ENCODE results near the gene SPATS2L. TPM values are rescaled to one million over a fixed set of nuclear protein-coding genes. Genes with fewer than 3 reads are reported as not detected.

Gene SPATS2L
- total RNA-seq, 1 donor from 2014 or later = 77.3 TPM

DNA sequence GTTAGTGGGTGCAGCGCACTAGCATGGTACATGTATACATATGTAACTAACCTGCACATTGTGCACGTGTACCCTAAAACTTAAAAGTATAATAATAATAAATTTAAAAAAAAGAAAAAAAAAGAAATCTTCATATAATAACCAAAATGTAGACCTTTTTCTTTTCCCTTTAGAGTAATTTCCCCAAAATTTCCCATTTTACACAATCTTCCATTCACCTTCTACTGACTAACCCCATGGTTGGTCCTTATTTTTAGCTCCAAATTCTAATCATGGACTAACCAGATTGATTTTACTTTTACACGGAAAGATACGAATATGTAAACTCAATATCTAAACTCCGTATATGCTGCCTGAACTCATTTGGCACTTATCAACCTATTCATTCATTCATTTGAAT, 195.7 kb downstream of the SPATS2L start:
- Histone ChIP-seq H3K27me3 (ENCODE audit: control insufficient read depth, insufficient read depth, low read length) (no peaks in the 10 kb centered on the region), H3K4me3 (ENCODE audit: low read depth, low read length) (no peak overlapping the region), H3K36me3 (ENCODE audit: control insufficient read depth, insufficient read depth, low read length) (peaks cover 1% of the 10 kb centered on the region)
- DNase-seq (ENCODE audit: low read depth) = no peak
- TF ChIP-seq, protein P1, sequence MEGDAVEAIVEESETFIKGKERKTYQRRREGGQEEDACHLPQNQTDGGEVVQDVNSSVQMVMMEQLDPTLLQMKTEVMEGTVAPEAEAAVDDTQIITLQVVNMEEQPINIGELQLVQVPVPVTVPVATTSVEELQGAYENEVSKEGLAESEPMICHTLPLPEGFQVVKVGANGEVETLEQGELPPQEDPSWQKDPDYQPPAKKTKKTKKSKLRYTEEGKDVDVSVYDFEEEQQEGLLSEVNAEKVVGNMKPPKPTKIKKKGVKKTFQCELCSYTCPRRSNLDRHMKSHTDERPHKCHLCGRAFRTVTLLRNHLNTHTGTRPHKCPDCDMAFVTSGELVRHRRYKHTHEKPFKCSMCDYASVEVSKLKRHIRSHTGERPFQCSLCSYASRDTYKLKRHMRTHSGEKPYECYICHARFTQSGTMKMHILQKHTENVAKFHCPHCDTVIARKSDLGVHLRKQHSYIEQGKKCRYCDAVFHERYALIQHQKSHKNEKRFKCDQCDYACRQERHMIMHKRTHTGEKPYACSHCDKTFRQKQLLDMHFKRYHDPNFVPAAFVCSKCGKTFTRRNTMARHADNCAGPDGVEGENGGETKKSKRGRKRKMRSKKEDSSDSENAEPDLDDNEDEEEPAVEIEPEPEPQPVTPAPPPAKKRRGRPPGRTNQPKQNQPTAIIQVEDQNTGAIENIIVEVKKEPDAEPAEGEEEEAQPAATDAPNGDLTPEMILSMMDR (IDR thresholded peaks at IDR 0.05; ENCODE audit: insufficient read depth, low read length, poor library complexity, severe bottlenecking) = no peak

DNA sequence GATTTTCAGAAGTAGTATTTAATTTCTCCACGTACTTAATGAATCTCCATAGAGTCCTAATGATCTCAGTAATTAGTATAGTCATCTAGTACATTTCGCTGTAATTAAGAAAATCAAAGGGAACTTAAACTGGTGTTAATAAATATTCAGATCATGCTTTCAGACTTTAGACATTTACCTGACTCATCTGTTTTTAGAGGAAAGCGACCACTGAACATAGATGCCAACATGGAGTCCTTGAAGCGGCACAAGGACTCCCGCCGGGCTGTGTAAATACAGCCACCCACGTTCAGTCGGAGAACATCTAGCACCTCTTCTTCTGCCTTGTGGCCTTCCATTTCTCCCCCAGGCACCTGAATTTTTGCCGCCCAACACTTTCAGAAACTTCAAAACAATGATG, 200.2 kb downstream of the SPATS2L start:
- H3K27me3 ChIP-seq (ENCODE audit: control insufficient read depth, insufficient read depth, low read length) = no peaks in the 10 kb centered on the region
- H3K4me3 ChIP-seq (ENCODE audit: low read depth, low read length) = no peak overlapping the region
- DNase-seq (ENCODE audit: low read depth) = no peak
- H3K36me3 ChIP-seq (ENCODE audit: control insufficient read depth, insufficient read depth, low read length) = no peaks in the 10 kb centered on the region
- TF ChIP-seq, protein P1 (IDR thresholded peaks at IDR 0.05; ENCODE audit: insufficient read depth, low read length, poor library complexity, severe bottlenecking) = no peak

DNA sequence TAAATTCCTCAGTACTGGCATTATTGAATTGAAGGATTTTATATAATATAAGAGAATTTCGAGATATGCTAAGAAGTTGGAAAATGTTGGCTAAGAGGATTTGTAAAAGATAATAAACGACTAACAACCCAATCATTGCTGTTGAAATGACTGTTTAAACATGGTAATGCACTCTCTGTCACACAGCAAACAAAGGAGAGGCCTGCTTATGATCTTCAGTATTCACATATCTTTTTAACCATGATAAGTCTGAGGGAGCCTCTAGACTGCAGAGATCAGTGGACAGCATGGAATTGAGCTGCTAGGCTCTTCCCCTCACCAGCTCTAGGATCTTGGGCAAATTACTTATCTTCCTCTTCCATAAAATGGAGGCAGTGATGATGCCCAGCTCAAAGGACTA, 200.7 kb downstream of the SPATS2L start:
- H3K4me3 ChIP-seq (ENCODE audit: low read depth, low read length) = no peak overlapping the region
- TF ChIP-seq, protein P1 (IDR thresholded peaks at IDR 0.05; ENCODE audit: insufficient read depth, low read length, poor library complexity, severe bottlenecking) = no peak
- no peaks in the 10 kb centered on the region for H3K36me3 ChIP-seq (ENCODE audit: control insufficient read depth, insufficient read depth, low read length)
- no peaks in the 10 kb centered on the region for H3K27me3 ChIP-seq (ENCODE audit: control insufficient read depth, insufficient read depth, low read length)
- no peak for DNase-seq (ENCODE audit: low read depth)

DNA sequence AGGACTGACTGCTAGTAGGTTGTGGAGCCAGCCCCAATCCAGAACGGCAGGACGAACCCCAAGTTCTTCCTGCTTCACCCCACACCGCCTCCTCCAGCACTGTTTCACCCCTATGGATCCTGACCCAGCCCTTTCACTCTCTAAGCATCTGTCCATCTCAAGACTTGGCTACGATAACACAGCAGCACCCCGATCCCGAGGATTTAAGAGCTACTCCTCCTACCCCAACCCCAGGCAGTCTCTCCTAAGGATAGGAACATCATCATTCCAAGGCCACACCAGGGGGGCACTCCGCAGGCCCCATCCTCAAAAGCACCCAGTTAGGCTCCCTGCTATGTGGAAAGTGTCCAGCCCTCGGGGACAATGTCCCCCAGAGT, 202.7 kb downstream of the SPATS2L start:
- TF ChIP-seq, protein P1 (IDR thresholded peaks at IDR 0.05; ENCODE audit: insufficient read depth, low read length, poor library complexity, severe bottlenecking) = no peak
- no peak for DNase-seq (ENCODE audit: low read depth)
- H3K4me3 ChIP-seq (ENCODE audit: low read depth, low read length) = peak overlapping the region; percentile 81
- H3K36me3 ChIP-seq (ENCODE audit: control insufficient read depth, insufficient read depth, low read length) = no peaks in the 10 kb centered on the region
- peaks cover 2% of the 10 kb centered on the region for H3K27me3 ChIP-seq (ENCODE audit: control insufficient read depth, insufficient read depth, low read length)

DNA sequence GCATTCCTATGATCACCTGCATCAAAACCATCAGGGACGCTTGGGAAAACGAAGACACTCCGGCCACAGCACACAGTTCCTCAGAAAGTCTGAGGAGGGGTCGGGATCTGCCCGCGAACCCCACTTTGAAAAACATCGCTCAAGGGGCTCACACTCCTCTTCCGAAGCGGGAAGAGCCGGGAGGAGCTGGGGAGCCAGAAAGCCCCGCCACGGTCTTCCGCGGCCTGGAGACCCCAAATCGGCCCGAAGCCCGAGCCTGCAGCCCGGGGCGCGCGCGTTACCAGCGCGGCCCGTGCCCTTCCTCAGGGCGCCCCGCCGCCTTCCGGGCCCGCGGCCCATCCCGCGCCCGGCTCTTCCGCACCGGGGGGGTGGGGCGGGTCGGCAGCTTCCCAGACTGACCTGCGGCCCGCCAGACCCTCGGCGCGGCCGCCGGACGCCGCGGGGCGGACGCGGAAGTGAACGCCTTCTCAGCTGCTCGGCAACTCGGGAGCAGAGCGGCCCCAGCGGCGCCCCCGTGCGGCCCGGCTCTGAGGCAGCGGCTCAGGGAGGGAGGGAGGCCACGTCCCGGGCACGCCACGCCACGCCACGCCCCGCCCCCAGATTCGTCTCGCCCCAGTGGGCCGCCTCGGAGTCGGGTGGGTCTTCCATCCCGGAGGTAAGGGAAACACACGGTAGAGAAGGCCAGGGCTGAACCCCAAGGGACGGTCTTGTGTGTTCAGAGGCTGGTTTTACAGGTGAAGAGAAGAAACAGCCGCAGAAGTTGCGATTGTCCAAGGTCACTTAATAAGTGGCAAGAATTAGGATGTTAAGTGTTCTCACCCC, 203.3 kb downstream of the SPATS2L start, which contains the start of gene KCTD18:
Gene KCTD18 (minus strand): TSS at position 457 of the 822 bp plus-strand sequence. CDS start 3,052 bp downstream, outside the sequence.
- H3K36me3 ChIP-seq (ENCODE audit: control insufficient read depth, insufficient read depth, low read length) = no peaks in the 10 kb centered on the region
- DNase-seq (ENCODE audit: low read depth) = peak; percentile 50
- H3K4me3 ChIP-seq (ENCODE audit: low read depth, low read length) = peak within 1 kb of the TSS; percentile 81
- peaks cover 2% of the 10 kb centered on the region for H3K27me3 ChIP-seq (ENCODE audit: control insufficient read depth, insufficient read depth, low read length)
- TF ChIP-seq, protein P1 (IDR thresholded peaks at IDR 0.05; ENCODE audit: insufficient read depth, low read length, poor library complexity, severe bottlenecking) = peak; percentile 39
